PC-9 (cell line): ENCODE data around the gene DENND2D.

Experiments used
- CTCF ChIP-seq: fragments of 200-600 bp; sonication (generic); conservative IDR thresholded peaks from 2 replicates; pipeline ENCODE4 v1.6.1; 2017; ENCODE audit warnings: mixed run types, antibody characterized with exemption, mild to moderate bottlenecking, moderate library complexity
- EZH2 ChIP-seq: fragments of 200-600 bp; sonication (generic); IDR thresholded peaks from 2 replicates; pipeline ENCODE4 v1.8.0; 2017; ENCODE audit warnings: antibody characterized with exemption, low read depth

- TF ChIP-seq CTCF = no peak
- no peak for TF ChIP-seq EZH2
Observed at GRCh38 chr1:111174070-111174469, 26.4 kb downstream of the DENND2D start.
